Body of pancreas (tissue), 4 donors: ENCODE data around the gene PARP8.

Experiments used
- CTCF ChIP-seq, 7 experiments: fragments of 450-650 bp in 4 of 7; fragments of 200-600 bp in 3 of 7; sonication (generic) in 3 of 7; IDR thresholded peaks; one replicate each; pipeline ENCODE4 v1.5.1; 2016 to 2019; ENCODE audit warnings: antibody characterized with exemption in 7 of 7
- POLR2A ChIP-seq, 3 donors: fragments of 450-650 bp; IDR thresholded peaks; one replicate each; pipeline ENCODE4 v1.6.1; 2016; ENCODE audit warnings: antibody characterized with exemption in 3 of 3, mild to moderate bottlenecking in 2 of 3

GRCh38 chr5:50887889-50888633 is 221.6 kb downstream of the PARP8 start:
- no peak for TF ChIP-seq CTCF (IDR thresholded peaks at IDR 0.05)
- TF ChIP-seq POLR2A (IDR thresholded peaks at IDR 0.05): no peak
